Activated T-cell treated with anti-CD3 and anti-CD28 coated beads, Interleukin-2, amount 50 U/mL, for 72 hours (primary cell): ENCODE measurements around the gene NBAS. TPM values are rescaled to one million over a fixed set of nuclear protein-coding genes. Genes with fewer than 3 reads are reported as not detected.
"Not testable (repeated sequence)": the region's sequence is repeated elsewhere in the genome, so short reads cannot be mapped to it uniquely, and the experiment has no call there.

Experiments
- ATAC-seq, 2 donors: fragments of 150-1000 bp; cut with Tn5 transposase; replicated peaks in 1 of 2; 2 replicates each; pipeline ENCODE4 v1.10.0; 2021; ENCODE audit warnings: moderate library complexity in 2 of 2, mild to moderate bottlenecking in 1 of 2
- DNase-seq, 2 donors: peaks; one replicate each; pipeline ENCODE4 v3.0.0; 2021 to 2022; ENCODE audit warnings: mixed read lengths in 1 of 2
- H3K27ac Mint-ChIP-seq: one replicate; pipeline ENCODE4 v1.8.0; 2022; ENCODE audit warnings: mild to moderate bottlenecking, moderate library complexity, mixed read lengths
- H3K27me3 Mint-ChIP-seq: one replicate; pipeline ENCODE4 v1.8.0; 2022; ENCODE audit warnings: low read depth, mixed read lengths
- H3K36me3 Mint-ChIP-seq, 2 donors: one replicate each; pipeline ENCODE4 v1.8.0; 2022; ENCODE audit warnings: mixed read lengths in 2 of 2, mild to moderate bottlenecking in 1 of 2; ENCODE audit not compliant: insufficient read depth in 2 of 2
- H3K4me1 Mint-ChIP-seq: one replicate; pipeline ENCODE4 v1.8.0; 2022; ENCODE audit warnings: low read depth, mixed read lengths
- H3K4me3 Mint-ChIP-seq, 2 donors: one replicate each; pipeline ENCODE4 v1.8.0; 2022; ENCODE audit warnings: mild to moderate bottlenecking in 2 of 2, mixed read lengths in 2 of 2, moderate library complexity in 2 of 2
- H3K9me3 Mint-ChIP-seq, 2 donors: one replicate each; pipeline ENCODE4 v1.8.0; 2022; ENCODE audit warnings: mixed read lengths in 2 of 2
- total RNA-seq, 2 donors: library from RNA; stranded (reverse); gene quantifications; one replicate each; pipeline ENCODE4 v1.2.3, GENCODE V29; 2022

Gene NBAS
- total RNA-seq, 2 donors from 2014 or later: 45.9 to 50.8 TPM

DNA sequence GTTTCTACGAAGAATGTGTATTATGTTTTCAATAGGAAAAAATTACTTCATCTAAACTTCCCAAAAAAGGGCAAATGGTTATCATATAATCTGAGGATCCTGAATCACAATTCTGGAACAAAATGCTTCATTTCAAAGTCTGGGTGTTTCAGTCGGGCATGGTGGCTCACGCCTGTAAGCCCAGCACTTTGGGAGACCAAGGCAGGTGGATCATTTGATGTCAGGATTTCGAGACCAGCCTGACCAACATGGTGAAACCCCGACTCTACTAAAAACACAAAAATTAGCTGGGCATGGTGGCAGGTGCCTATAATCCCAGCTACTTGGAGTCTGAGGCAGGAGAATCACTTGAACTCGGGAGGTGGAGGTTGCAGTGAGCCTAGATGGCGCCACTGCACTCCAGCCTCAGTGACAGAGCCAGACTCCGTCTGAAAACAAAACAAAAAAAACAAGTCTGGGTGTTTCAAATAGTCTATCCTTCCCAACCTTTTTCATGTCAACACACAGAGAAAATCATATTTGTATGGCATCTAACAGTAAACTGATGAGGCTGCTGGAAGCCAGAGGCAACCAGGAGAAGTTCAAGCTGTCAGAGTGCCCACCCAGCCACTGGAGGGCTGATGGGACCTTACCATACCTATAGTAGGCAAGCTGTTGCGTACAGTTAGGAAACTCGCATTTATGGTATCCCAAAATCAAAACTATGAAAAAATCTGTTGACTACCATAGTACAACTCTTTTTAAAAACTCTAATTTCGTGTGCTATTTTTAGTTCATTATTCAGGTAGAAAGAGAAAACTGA is 14.6 kb downstream of the NBAS start:
- DNase-seq (no peak), ATAC-seq (no peak)
- Mint-ChIP-seq H3K27ac (no peak overlapping the region), H3K27me3 (no peaks in the 10 kb centered on the region), H3K9me3 (no peaks in the 10 kb centered on the region), H3K36me3 (peaks cover 0 to 4% of the 10 kb centered on the region in 2 donors), H3K4me3 (no peak overlapping the region), H3K4me1 (no peaks in the 10 kb centered on the region)

DNA sequence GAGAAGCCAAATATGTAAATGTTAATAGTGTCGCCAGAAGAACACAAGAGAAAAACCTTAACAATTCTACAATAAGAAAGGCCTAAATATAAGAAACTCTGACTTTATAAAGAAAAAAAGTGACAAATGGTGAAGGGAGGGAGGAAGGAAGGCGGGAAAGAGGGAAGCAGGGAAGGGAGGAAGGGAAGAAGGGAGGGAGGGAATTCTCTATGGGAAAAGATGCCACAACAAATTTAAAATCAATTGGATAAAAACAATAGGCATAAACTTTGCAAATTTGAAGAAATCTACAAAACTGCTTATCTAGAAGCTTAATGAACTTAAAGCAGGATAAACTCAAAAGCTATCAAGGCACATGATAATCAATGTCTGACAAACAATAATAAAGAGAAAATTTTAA is 16.9 kb downstream of the NBAS start:
- no peak for ATAC-seq
- peaks cover 0 to 2% of the 10 kb centered on the region in 2 donors for H3K36me3 Mint-ChIP-seq
- H3K9me3 Mint-ChIP-seq: no peaks in the 10 kb centered on the region
- H3K27me3 Mint-ChIP-seq: no peaks in the 10 kb centered on the region
- DNase-seq: no peak
- peaks cover 6% of the 10 kb centered on the region for H3K4me1 Mint-ChIP-seq
- H3K27ac Mint-ChIP-seq: no peak overlapping the region
- H3K4me3 Mint-ChIP-seq: no peak overlapping the region

DNA sequence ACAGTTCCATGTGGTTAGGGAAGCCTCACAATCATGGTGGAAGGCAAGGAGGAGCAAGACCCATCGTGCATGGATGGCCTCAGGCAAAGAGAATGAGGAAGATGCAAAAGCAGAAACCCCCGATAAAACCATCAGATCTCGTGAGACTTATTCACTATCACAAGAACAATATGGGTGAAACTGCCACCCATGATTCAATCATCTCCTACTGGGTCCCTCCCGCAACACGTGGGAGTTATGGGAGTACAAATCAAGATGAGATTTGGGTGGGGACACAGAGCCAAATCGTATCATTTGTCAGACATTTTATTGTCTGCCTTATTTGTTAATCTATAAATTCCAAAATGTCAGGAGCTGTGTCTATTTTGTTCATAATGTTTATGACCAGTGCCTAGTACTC is 17.6 kb downstream of the NBAS start:
- Mint-ChIP-seq H3K27me3 (no peaks in the 10 kb centered on the region), H3K4me3 (no peak overlapping the region), H3K4me1 (peaks cover 6% of the 10 kb centered on the region), H3K27ac (no peak overlapping the region), H3K36me3 (no peaks in the 10 kb centered on the region), H3K9me3 (no peaks in the 10 kb centered on the region)
- ATAC-seq (no peak), DNase-seq (no peak)

DNA sequence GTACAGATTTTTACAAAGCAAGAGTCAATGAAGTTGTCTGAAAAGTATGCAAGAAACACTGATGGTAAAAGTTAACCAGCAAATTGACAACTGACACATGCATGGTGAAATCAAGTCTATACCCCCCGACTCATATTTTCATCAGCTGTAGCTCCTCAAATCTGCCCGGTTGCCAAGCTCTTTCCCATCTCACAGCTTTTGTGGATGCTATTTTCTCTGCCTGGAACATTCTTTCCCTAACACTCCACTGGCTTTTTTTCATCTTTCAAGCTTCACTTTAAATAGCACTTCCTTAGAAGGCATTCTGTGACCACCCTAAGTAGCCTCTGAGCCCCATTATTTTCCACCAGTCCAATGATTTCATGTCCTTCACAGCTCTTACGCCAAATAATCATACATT is 18.1 kb downstream of the NBAS start:
- ATAC-seq: no peak
- Mint-ChIP-seq H3K9me3 (no peaks in the 10 kb centered on the region), H3K36me3 (no peaks in the 10 kb centered on the region), H3K27me3 (no peaks in the 10 kb centered on the region), H3K27ac (no peak overlapping the region), H3K4me1 (peaks cover 6% of the 10 kb centered on the region), H3K4me3 (no peak overlapping the region)
- no peak for DNase-seq

GRCh38 chr2:15542269-15542668 is 18.9 kb downstream of the NBAS start:
- H3K4me1 Mint-ChIP-seq, H3K27me3 Mint-ChIP-seq, H3K36me3 Mint-ChIP-seq, DNase-seq, H3K27ac Mint-ChIP-seq, H3K9me3 Mint-ChIP-seq, H3K4me3 Mint-ChIP-seq, ATAC-seq: not testable (repeated sequence)

- not testable (repeated sequence) for DNase-seq, H3K9me3 Mint-ChIP-seq, ATAC-seq, H3K4me1 Mint-ChIP-seq, H3K27me3 Mint-ChIP-seq, H3K36me3 Mint-ChIP-seq, H3K4me3 Mint-ChIP-seq, H3K27ac Mint-ChIP-seq
Measured at GRCh38 chr2:15540523-15540922, 20.6 kb downstream of the NBAS start.

DNA sequence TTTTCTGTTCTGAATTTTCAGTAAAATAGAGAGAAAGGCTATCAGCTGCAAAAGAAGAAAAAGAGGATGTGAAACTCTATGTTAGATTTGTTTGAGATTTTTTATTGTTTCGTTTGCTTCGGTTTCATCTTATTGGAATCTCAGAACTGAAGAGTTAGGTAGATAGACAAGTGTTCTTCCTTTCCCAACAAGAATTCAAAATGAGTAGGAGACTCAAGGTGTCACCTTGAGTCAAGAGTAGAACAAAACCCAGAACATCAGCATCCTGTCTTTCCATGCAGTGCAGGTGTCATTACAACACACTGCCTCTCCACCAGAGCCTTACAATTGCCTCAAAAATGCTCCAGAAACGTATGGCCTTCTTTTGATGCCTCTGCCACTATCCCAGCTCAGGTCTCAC is 21.1 kb downstream of the NBAS start:
- no peak for DNase-seq
- Mint-ChIP-seq H3K4me1 (peaks cover 6% of the 10 kb centered on the region), H3K9me3 (no peaks in the 10 kb centered on the region), H3K4me3 (no peak overlapping the region), H3K27ac (no peak overlapping the region), H3K36me3 (no peaks in the 10 kb centered on the region), H3K27me3 (no peaks in the 10 kb centered on the region)
- ATAC-seq: no peak

DNA sequence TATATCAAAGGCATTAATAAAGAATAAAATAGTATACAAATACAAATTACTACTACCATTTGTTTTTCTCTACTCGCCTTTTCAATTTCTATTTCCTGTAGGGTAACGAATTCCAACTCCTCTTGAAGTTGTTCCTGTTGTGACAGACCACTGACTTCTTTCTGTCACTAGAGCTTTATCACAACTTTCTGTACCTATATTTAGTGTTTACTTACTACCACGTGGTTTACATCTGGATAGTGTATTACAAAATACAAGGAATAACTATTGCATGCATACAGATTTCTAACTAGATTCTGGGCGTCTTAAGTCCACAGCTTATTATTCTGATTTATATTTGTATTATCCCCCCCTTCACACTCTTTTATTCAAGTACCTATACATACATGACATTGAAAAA is 22.3 kb downstream of the NBAS start:
- no peak for DNase-seq
- H3K36me3 Mint-ChIP-seq: peaks cover 0 to 2% of the 10 kb centered on the region in 2 donors
- no peak overlapping the region for H3K27ac Mint-ChIP-seq
- H3K4me3 Mint-ChIP-seq: no peak overlapping the region
- no peaks in the 10 kb centered on the region for H3K27me3 Mint-ChIP-seq
- no peak for ATAC-seq
- H3K9me3 Mint-ChIP-seq: no peaks in the 10 kb centered on the region
- H3K4me1 Mint-ChIP-seq: peaks cover 6% of the 10 kb centered on the region

DNA sequence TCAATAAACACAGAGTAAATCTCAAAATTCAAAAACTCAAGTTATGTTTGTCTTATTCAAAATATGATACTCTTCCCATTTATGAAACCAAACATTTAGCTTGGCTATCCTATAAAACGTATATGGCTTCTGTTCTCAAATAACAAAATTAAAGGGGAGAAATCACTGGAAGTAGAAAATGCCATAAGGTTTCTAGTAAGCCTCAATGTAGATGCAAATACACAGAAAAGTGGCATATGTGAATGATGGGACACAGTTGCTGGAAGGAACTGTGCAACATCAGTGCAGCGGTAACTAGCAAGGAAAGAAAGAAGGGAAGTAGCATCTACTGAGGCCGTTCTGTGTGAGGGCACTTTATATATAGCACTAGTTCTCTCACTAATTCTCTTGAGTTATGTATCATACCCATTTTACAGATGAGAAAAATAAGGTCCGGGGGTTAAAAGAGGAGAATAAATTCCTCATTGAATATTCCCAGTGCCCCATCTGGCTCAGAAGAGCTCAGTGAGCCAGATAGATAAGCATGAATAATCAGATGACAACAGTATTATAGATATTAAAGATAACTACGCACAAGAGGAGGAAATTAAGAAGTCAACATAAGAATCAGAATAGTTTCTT is 27.2 kb downstream of the NBAS start:
- Mint-ChIP-seq H3K27ac (no peak overlapping the region), H3K9me3 (no peaks in the 10 kb centered on the region), H3K36me3 (peaks cover 2 to 12% of the 10 kb centered on the region in 2 donors), H3K4me3 (no peak overlapping the region), H3K27me3 (no peaks in the 10 kb centered on the region), H3K4me1 (no peaks in the 10 kb centered on the region)
- ATAC-seq (no peak), DNase-seq (no peak)

- ATAC-seq (no peak), DNase-seq (no peak)
- Mint-ChIP-seq H3K4me3 (no peak overlapping the region), H3K27me3 (no peaks in the 10 kb centered on the region), H3K36me3 (peaks cover 3 to 12% of the 10 kb centered on the region in 2 donors), H3K9me3 (no peaks in the 10 kb centered on the region), H3K4me1 (no peaks in the 10 kb centered on the region), H3K27ac (no peak overlapping the region)
Measured at GRCh38 chr2:15532996-15533395, 28.1 kb downstream of the NBAS start.

DNA sequence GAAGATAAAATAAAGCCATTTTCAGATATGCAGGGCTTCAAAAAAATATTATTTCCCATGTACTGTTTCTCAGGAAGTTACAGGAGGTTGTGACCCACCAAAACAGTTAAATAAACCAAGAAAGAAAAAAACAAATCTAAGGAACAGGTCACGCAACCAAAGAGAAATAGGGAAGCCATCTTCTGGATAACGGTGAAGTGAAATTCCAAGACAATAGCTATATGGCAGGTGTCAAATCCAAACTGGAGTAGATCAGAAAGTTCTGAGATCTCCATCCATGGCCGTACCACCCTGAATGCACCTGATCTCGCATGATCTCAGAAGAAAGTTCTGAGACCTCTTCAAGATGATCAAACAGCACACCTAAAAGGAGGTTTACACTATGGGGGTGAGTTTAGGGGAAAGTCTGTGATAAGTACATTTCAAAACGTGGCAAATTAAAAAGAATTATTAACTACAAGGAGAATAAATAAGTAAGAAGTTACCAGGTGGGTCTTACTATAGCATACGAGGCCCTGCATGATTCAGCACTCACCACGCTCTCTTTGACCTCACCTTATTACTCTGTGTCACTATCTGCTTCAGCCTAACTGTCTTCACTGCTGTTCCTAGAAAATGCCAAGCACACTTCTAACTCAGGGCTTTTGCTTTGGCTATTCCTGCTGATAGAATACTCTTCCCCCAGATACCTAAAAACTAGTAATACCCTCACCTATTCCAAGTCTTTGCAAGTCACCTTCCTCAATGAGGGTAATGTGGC is 29.9 kb downstream of the NBAS start:
- ATAC-seq (no peak), DNase-seq (no peak)
- H3K27ac Mint-ChIP-seq: no peak overlapping the region
- H3K9me3 Mint-ChIP-seq: no peaks in the 10 kb centered on the region
- no peaks in the 10 kb centered on the region for H3K4me1 Mint-ChIP-seq
- H3K27me3 Mint-ChIP-seq: no peaks in the 10 kb centered on the region
- peaks cover 5 to 14% of the 10 kb centered on the region in 2 donors for H3K36me3 Mint-ChIP-seq
- H3K4me3 Mint-ChIP-seq: no peak overlapping the region

- Mint-ChIP-seq H3K27me3 (no peaks in the 10 kb centered on the region), H3K9me3 (no peaks in the 10 kb centered on the region), H3K27ac (no peak overlapping the region), H3K36me3 (peaks cover 6 to 15% of the 10 kb centered on the region in 2 donors), H3K4me3 (no peak overlapping the region), H3K4me1 (no peaks in the 10 kb centered on the region)
- no peak for ATAC-seq
- no peak for DNase-seq
Measured at GRCh38 chr2:15527074-15527739, 33.9 kb downstream of the NBAS start.

- Mint-ChIP-seq H3K27me3 (no peaks in the 10 kb centered on the region), H3K4me1 (no peaks in the 10 kb centered on the region), H3K27ac (no peak overlapping the region), H3K4me3 (no peak overlapping the region), H3K36me3 (peaks cover 3 to 8% of the 10 kb centered on the region in 2 donors), H3K9me3 (no peaks in the 10 kb centered on the region)
- no peak for ATAC-seq
- DNase-seq: no peak
Measured at GRCh38 chr2:15521641-15522181, 39.4 kb downstream of the NBAS start.
